PFSK-1 (cell line): ENCODE measurements around the gene KIRREL3.

Source experiments
- POLR2AphosphoS5 ChIP-seq: IDR thresholded peaks from 2 replicates; pipeline ENCODE4 v1.6.1; 2012; ENCODE audit warnings: low read depth, mild to moderate bottlenecking, control low read depth, low read length, moderate library complexity
- SIN3A ChIP-seq: IDR thresholded peaks from 2 replicates; pipeline ENCODE4 v1.6.1; 2012; ENCODE audit warnings: mild to moderate bottlenecking, low read length, moderate library complexity, borderline replicate concordance; ENCODE audit not compliant: insufficient read depth

DNA sequence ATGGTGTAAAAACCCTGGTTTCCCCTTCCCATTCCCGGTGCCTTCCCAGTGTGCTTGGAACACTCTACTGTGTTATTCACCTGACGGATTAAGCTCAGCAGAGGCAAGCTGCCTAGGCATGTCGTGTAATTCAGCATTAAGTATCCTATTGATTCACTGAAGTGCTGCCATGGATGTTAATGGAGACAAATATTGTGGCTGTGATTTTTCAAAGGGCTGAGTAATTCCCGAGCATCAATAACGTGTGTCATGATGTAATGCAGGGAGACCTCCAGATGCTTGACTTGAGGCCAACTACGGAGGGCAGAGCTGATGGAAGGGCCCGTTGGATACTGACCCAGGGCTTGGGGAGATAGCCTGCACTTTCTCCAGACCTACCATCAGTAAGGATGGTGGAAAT is 376.1 kb downstream of the KIRREL3 start:
- no peak for TF ChIP-seq SIN3A
- TF ChIP-seq POLR2AphosphoS5, result no peak
